HG02763 (cell line): ENCODE data around the gene PPP1R27.
A peak's percentile ranks its signal among the peaks of the same experiment; 100 is the strongest.
"Not testable (repeated sequence)": the region's sequence is repeated elsewhere in the genome, so short reads cannot be mapped to it uniquely, and the experiment has no call there.

ENCODE experiments used
- ATAC-seq: cut with Tn5 transposase; IDR thresholded peaks from one replicate; pipeline ENCODE4 v1.9.1; 2021; ENCODE audit warnings: mild to moderate bottlenecking, moderate library complexity; ENCODE audit not compliant: unreplicated experiment

Gene PPP1R27

DNA sequence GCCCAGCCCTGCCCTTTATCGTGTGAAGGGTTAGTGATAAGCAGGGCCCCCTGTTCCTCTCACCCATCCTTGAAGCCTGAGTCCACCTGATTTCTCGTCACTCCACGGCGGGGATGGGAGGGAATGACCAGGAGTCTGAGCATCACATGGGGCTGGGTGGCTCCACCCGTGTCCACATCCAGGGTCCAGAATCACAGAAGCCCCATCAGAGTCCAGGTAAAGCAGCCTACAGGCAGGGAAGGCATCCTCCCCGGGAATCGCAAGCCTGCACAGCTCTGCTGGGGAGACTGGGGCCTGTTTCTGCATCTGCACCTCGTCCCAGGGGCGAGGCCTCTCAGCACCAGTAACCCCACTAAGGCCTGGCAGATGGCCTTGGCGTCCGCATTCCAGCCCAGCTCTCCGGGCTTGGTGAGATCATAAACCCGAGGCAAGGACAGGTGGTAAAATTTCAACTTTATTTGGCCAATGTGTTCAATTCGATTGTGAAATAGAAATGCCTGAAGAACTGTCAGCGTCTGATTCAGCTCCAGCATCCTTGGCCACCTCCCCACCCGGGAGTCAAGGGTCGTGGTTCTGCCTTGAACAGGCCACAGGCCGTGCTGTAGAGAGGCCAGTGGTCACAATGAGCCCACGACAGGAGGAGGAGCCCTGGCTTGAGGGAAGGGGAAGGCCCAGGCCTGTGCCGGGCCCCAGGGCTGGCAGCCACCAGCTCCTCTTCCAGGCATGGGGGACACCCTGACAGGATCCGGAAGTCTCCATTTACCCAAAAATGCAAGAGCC, 8.1 kb upstream of the PPP1R27 start:
- ATAC-seq = no peak

DNA sequence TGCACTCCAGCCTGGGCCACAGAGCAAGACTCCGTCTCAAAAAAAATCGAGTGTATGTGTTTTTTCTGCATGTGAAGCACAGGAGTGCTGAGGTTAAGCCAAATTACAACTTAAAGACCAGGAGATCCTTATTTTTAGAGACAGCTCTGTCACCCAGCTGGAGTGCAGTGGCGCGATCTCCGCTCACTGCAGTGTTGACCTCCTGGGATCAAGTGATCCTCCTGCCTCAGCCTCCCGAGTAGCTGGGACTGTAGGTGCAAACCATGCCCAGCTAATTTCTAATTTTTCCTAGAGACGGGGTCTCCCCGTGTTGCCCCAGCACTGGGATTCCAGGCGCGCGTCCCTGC, 7.5 kb upstream of the PPP1R27 start:
- ATAC-seq = no peak

DNA sequence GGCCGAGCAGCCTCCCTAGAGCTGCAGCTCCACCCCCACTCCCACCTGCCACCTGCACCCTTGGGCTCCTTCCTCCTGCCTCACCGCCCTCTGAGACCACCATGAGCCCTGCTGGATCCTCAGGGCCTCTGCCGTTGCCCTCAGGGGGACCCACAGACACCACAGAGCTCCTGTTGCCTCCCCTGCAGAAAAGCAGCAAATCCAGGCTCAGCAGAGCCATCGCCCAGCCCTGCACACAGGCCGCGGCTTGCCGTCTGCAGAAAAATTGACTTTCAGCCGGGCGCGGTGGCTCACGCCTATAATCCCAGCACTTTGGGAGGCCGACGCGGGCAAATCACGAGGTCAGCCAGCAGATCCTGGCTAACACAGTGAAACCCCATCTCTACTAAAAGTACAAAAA, 7.0 kb upstream of the PPP1R27 start:
- no peak for ATAC-seq

DNA sequence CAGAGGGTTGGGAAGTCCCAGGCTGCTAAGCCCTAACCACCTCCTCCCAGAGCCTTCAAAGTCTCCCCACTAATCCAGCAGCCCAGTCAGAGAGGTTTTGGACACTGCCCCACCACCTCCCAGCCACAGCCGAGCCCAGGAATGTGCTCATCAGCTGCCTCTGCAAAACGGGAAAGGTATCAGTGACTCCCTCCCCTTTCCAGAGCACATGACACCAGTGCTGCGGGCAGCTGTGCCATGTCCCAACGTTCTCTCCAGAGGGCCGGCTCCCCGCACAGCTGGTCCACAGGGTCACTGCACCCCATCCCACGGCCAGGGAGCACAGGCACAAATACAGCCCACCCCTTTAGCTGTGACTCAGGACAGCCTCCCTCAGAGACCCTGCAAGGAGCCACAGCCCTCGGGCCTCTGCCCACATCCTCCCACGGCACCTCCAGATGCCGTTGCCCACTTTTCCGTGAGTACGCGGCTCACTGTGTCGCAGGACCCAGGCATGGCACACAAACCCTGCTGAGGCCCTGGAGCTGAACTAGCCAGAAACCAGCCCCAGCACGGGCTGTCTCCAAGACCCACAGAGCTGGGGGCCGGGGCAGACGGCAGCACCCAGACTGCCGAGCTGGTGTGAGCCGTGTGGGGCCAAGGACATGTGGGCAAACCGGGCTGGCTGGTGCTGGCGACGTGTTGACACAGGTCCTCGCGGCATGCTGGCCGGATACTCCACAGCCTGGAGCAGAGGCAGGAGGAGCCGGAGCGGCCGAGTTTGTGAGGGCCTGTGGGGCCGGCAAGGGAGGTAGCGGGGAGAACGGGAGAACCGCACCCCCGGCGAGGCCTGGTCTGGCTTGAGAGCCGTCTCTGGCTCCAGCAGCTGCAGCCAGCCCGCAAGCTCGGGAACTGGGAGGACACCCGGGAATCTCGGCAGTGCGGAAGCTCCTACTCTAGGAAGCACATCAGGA, 6.3 kb upstream of the PPP1R27 start:
- ATAC-seq = no peak

DNA sequence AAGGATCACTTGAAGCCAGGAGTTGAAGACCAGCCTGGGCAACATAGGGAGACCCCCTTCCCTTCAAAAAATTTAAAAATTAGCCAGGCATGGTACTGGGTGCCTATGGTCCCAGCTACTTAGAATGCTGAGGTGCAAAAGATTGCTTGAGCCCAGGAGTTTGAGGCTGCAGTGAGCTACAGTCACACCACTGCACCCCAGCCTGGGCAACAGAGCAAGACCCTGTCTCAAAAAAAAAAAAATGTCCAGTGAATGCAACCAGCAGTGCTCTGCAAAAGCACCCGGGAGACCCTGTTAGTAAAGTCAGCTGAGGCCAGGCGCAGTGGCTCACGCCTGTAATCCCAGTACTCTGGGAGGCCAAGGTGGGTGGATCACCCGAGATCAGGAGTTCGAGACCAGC, 5.2 kb upstream of the PPP1R27 start:
- not testable (repeated sequence) for ATAC-seq

DNA sequence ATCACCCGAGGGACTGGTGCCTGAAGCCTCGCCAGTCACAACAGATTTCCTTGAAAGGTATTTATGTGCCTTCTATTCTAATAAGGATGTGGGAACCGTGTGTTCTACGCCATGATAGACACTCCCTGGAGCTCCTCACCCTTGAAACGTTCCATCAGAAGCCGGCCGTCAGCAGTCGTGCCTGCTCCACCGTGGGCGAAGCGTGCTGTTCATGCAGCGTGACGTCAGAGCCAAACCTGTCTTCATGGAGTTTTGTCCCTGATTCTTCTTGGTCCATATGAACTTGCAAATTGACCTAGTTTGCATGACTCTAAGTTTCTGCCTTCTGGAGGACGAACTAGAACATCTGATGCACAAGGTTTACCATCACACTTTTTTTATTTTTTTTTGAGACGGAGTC, 4.5 kb upstream of the PPP1R27 start:
- no peak for ATAC-seq

DNA sequence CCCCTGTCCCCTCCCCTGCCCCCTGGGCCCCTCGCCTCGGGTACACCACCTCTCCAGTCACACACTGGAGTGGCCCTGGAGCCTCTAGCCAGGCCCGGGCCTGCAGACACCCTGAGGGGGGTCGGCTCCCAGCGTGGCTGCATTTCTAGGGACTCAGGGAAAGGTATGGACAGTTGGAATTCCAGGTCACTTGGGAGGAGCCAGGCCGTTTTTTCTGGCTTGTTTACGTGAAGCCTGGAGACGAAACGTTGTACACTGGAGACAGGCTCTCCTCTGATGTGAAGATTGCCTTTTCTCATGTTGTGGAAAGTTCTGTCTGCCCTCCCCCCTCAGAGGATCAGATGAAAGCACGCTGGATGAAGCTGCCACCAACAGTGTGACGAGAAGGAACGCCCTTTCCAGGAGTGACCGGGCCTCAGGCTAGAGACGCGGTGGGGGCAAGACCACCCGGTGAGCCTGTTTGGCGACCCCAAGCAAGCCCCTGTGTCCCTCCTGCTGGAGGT, 4.0 kb upstream of the PPP1R27 start:
- ATAC-seq = no peak

DNA sequence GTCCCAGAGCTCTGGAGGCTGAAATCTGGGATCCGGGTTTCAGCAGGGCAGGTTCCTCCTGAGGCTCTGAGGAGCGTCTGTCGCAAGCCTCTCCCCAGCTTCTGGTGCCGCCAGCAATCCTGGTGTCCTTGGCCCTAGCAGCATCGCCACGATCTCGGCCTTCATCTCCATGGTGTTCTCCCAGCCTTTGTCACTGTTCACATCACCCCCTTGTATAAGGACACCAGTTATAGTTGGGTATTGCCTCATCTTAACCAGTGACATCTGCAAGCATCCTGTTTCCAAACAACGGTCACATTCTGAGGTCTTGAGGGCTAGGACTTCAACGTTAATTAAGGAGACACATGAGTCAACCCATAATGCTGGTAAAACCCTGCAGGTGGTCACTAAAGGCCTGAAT, 2.8 kb upstream of the PPP1R27 start:
- ATAC-seq = no peak

DNA sequence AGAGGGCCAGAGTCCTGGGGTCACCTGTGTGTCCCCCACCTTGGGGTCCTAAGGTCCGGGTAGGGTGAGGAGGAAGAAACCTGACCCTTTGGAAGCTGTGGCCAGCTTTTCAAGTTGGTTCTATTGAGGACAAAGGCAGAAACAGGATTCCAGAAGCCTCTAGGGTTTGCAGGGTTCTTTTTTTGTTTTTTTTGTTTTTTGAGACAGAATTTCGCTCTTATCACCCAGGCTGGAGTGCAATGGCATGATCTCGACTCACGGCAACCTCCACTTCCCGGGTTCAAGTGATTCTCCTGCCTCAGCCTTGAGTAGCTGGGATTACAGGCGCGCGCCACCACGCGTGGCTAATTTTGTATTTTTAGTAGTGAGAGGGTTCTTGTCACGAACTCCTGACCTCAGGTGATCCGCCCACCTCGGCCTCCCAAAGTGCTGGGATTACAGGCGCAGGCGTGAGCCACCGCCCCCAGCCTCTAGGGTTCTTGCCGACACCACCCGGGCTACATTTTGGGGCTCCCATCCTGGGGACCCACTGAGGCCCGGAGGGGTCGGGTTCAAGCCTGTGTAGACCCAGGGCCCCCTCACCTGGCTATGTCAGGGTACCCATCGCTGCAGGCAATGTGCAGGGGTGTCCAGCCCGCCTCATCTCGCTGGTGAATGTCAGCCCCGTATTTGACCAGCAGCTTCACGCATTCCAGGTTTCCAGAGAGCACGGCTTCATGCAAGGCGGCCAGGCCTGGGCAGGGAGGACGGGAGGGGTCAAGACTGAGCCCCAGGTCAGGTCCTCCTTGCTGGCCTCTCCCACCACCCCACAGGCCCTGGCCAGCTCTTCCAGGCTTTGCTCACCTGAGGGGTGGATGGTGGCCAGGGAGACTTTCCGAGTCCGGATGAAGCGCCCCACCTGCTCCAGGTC, 674 bp downstream of the PPP1R27 start:
- ATAC-seq = no peak

DNA sequence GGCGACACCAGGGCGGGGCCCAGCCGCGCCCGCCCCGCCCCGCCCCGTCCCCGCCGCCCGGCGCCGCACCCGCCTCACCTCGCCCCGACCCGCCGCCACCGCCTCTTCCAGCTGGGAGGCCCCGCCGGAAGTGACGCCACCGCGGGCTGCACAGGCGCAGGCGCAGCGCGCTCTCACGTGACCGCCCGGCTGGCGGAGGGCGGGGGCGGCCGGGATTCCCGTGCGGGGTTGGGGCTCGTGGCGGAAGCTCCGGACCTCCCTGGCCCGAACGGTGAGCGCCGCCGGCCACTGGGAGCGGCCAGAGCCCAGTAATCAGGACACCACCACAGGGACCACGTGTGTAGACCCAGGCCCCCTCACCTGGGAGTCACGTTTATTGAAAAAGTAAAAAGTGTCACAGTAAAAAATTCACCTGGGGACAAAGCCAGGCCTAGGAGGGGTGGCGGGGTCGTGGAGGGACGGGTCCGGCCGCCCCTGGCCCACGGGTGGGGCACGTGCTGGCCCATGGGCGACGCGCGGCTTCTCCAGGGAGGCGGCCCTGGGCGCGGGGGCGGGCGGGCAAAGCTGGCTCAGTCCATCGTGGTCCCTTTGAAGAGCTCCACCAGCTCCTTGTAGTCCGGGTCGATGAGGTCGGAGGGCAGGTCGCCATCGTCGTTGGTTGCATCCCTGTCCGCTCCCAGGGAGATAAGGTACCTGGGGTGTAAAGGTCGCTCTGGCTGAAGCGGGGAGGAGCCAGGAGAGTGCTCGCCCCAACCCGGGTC, 1.5 kb downstream of the PPP1R27 start, which contains the start of gene MCRIP1:
Gene MCRIP1 (minus strand): TSS at position 132 of the 761 bp plus-strand sequence. CDS start 8,785 bp downstream, outside the sequence.
- ATAC-seq = peak; percentile 79

DNA sequence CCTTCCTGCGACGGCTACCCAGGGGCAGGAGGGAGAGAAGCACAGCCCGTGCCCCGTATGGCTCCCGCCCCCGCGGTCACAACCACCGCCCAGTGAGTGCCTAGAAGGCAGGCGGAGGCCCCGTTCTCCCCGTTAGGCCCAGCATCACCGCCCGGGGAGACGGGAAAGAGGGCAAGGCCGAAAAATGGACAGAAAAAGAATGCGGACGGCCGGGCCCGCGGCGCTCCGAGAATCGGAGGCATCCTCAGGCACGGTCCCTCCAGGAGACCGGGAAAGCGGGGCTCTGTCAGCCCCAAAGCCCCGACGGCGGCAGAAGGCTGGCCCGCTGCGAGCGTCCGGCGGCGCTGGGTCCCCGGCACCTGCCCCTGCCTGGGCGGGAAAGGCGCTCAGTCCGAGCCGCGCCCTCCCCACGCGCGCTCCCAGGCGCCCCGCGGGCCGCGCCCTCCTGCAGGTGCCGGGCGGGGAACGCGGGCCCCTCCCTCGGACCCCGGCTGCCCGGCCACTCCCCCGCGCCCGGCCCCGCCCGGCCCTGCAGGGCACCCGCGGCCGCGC, 2.2 kb downstream of the PPP1R27 start:
- no peak for ATAC-seq

DNA sequence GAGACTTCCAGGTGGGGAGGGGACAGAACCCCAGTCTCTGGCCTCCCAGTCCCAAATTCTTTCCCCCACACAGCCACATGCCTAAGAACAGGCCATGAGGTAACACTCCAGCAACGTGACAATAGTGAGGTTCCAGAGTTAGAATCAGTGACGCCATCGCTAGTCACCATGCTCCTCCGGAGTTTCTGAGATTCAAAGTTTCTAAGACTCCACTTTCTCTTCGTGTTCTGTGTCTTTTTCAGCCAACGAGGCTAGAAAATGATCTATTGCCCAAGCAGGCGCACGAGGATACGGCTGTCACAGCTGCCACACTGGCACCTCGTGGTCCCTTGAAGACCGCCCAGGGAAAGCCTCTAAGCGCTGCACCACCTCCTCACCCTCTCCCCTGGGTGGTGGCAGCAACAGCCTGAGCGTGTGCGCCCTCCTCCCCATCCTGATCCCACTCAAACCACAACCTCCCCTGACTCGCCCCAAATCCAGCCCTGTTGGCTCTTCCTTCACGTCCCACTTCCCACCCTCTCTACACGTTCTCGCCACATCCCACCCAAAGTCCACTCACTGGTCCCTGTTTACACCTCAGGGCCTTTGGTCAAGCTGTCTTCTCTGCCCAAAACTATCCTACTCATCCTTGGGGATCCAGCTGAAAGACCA, 2.8 kb downstream of the PPP1R27 start:
- ATAC-seq = no peak

DNA sequence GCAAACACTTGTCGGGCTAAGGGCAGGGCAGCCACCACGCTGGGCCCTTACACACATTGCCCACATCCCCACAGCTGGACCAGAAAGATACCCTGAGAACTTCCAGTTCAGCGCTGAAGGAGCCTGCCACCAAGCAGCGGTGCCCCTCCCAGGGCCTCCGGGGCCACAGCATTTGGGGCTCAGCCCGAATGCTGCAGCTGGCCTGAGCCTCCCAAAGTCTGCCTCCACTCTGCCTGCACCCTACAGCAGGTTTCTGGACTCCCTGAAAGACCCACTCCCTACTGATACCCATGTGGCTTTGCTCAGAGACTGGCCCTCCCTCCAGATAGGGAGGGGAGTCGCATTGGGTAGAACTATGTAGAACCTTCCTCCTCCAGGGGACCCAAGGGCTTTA, 3.3 kb downstream of the PPP1R27 start:
- no peak for ATAC-seq

DNA sequence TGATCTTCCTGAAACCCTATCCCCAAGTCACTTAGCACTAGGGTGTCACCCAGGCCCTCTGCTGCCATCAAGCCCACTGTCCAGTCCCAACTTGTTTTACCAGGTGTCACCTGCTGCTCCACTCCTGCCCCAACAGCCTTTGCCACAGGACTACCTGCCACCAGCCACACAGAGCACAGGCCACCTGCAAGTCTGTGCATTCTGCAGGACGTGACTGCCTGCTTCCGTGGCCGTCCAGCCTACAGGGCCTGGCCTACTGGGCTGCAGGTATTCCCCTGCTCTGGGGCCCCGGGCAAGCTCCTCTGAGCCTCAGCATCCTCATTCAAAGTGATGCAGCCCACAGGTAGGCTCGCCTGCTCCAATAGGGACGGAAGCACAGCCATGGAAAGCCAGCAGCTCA, 5.0 kb downstream of the PPP1R27 start:
- ATAC-seq = no peak

DNA sequence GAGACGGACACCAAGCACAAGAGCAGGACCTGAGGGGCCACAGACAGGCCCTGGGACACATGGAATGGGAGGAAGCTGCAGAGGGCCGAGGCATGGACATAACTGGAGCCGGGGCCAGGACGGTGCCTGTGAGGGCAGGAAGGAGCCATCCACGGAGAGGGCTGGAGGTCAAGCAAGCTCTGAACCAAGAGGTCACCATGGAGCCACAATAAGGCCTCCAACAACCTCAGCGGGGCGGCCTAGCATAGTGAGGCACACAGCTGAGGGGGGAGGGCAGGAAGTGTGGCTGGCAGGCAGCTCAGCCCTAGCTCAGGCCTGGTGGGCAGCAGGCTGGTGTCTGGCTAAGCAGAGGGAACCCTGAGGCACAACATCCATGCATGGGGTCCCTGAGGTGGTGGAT, 6.2 kb downstream of the PPP1R27 start:
- no peak for ATAC-seq

DNA sequence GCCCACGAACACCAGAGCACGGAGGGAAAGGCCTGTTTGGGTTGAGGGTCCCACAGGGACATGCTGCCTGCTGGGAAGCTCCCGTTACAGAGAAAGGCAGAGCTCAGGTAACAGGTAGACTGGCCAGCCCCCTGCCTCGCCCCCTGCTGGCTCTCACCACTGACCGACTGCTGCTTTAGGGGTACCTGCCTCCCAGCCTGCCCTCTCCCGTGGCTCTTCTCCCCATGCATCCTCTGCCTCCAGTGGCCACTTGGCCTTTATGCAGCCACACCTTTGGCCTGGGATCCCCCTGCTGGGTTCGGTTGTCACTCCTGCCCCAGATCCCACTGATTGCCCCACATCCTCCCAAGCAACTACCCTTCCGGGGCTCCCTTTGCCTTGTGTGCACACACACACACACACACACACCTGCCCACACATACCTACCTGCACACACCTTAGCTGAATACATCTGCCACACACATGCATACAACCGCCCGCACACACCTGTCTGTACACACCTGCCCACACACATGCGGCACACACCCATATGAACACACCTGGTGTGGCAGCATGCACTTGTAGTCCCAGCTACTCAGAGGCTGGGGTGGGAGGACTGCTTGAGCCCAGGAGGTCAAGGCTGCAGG, 8.9 kb downstream of the PPP1R27 start:
- ATAC-seq = no peak

DNA sequence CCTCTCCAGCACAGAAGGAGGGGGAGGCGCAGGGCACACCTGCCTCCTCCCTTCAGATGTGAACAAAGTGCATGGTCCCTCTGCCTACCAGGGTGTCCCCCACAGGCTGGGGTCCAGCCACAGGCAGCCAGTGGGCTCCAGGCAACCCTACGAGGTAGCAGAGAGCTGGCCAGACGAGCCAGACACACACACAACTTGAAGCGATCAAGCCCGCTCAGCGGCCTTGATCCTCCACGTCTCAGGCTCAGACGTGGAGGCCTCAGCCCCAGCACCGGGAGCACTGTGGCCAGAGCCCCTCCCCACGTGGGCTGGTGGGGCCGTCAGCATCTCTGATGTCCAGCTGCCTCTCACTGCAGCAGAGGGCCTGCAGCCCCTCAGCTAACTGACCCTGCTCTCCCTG, 10.3 kb downstream of the PPP1R27 start:
- ATAC-seq = no peak

DNA sequence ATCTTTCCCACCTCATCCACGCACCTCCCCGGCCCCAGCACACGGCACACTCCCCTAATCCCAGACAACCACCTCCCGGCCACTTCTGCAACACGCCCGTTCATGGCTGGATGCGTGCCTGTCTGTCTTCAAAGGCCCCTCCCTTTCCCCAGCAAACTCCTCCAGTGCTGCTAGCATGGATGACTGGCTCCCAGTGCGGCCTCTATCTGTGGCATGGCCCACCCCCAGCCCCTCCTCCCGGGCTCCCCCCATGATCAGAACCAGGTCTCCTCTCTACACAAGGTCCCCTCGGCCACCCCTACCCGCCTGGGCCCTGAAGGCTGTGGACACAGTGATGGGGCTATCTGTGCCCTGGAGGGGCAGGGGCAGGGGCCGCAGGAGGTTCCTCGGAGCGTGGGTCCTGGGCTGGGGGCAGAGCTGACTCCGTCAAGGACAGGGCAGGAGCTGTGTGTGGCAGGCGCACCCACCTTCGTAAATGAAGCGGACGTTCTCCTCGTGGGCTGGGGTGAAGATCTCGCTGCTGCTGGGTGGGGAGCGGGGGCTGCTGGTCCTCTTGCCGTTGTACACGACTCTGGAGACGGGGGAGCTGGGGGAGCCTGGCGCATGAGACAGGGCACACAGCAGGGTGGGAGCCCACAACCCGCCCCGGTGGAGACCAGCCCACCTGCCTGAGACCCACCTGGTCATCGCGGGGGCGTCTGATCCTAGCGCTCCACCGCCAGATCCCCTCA, 10.9 kb downstream of the PPP1R27 start:
- no peak for ATAC-seq
